WI38 (cell line): ENCODE measurements around the gene ZNF280C.

ENCODE experiments used
- H3K4me3 ChIP-seq: 2 replicates; pipeline ENCODE4 v1.5.1; 2011; ENCODE audit warnings: low read depth, mild to moderate bottlenecking, control low read depth, low read length
- TF ChIP-seq, protein P1 (sequence below): IDR thresholded peaks from 2 replicates; pipeline ENCODE4 v1.5.1; 2012; ENCODE audit warnings: low read depth, mild to moderate bottlenecking, control low read depth, low read length

The ZNF280C gene

DNA sequence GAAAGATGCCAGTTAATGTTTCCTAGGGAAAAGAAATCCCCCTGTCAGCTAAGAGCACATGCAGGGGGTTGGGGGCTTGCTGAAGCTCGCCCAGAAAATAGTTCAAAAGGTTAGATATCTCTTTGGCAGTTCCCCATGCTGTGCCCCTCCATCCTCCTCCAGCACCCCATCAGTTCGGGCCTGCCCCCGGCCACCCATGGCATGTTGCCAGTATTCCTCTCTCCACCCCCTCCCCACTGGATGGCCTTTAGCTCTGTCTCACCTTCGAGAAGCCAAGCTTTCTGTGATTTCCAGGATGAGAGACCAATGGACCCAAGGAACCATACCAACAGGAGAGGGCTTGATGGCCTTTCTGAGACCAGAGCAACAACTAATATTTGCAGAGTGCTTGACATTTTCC is 91.8 kb downstream of the ZNF280C start:
- H3K4me3 ChIP-seq = no peak overlapping the region
- TF ChIP-seq, protein P1, sequence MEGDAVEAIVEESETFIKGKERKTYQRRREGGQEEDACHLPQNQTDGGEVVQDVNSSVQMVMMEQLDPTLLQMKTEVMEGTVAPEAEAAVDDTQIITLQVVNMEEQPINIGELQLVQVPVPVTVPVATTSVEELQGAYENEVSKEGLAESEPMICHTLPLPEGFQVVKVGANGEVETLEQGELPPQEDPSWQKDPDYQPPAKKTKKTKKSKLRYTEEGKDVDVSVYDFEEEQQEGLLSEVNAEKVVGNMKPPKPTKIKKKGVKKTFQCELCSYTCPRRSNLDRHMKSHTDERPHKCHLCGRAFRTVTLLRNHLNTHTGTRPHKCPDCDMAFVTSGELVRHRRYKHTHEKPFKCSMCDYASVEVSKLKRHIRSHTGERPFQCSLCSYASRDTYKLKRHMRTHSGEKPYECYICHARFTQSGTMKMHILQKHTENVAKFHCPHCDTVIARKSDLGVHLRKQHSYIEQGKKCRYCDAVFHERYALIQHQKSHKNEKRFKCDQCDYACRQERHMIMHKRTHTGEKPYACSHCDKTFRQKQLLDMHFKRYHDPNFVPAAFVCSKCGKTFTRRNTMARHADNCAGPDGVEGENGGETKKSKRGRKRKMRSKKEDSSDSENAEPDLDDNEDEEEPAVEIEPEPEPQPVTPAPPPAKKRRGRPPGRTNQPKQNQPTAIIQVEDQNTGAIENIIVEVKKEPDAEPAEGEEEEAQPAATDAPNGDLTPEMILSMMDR = no peak

DNA sequence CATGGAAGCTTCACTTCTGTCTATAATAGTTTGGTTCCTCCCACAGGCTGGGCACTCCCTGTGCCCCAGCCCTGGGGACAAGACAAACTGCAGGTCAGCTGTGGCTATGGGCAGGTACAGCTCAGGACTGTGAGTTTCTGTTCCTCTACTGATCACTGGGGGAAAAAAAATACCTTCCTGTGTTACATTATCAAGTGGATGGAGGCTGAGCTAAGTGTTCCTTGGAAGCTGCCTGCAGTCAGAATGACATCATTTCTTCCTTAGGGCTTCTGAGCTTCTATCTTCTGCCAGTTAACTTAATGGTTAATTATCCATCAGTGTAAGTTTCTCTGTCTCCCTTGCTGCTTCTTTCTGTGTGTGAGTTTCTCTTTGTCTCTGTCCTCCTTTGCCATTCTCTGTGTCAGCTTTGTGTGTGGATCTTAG is 92.3 kb downstream of the ZNF280C start:
- H3K4me3 ChIP-seq = no peak overlapping the region
- TF ChIP-seq, protein P1 = no peak

DNA sequence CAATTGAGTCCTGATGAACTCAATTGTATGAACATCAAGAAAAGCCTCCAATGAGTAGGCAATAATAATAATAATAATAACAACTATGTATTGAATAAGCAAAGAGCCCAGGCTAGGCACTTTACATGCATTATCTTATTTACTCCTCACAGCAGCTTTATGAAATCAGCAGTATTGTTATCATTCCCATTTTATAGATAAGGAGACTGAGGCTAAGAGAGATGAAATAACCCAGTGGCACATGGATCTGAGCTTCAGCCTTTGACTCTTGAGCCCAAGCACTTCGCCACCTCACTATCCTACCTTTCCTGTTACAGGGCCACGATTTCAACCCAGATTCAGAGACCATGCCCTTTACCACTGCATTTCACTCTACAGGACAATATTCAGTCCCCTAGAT is 93.8 kb downstream of the ZNF280C start:
- H3K4me3 ChIP-seq = no peak overlapping the region
- TF ChIP-seq, protein P1 = no peak

DNA sequence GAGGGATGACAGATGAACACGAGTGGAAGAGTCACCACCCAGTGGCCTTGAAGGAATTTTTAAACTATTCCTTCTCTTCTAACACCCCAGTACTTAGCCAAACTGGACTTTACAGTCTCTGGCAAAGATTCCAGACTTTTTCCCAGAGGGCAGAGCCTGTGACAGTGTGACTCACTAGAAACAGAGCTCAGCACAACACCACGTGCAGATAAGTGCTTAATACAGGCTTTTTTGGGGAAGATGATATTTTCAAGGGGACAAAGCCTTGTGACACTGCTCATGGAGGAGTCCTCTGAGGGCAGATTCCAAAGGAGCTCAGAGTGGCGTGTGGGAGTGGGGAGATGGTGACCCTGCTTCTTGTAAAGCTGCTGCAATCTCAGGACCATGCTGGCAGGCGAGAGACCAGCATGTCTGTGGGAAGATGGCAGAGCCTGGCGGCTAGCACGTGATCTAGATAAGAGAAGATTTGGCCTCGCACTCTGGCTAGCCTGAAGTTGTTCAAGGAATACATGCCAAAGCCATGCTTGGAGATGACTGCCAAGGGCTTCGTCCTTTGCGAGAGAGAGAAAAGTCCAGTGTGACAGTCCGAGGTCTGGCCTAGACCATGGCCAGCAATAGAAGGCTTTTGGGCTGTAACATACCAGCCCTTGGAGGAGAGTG is 94.5 kb downstream of the ZNF280C start:
- TF ChIP-seq, protein P1 = no peak
- no peak overlapping the region for H3K4me3 ChIP-seq

DNA sequence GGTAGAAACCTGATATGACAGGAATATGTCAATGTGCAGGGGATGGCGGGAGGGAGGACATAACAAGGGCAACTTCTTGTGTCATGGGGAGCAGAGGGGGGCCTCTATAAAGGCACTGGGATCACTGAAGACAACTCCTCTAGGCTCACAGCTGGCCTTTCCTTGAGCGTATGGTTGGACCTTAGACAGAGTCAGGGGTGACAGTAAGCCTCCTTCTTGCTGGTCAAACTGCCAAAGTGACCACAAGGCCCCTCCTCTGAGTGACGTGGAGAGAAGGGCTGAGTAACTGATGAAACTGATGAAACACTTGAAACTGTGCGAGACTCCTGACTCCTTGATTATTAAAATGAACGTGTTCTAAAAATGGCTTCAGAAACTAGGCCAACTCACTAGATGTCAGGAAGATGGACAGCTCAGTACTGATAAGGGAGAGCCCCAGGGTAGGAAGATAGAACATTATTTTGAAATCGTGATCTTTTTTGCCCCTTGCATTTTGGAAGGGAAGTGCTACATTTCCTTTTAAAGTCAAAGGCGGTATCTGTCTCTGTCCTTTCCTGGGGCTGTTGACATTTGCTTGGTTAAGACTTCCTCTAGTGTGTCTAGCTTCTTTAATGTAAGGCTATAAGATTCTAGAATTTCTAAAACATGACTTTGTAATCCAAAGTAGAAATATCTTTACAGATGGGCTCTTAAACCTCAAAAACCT is 95.4 kb downstream of the ZNF280C start:
- TF ChIP-seq, protein P1 = no peak
- peak overlapping the region; percentile 12; the same call in 1 of the 2 replicates for H3K4me3 ChIP-seq

DNA sequence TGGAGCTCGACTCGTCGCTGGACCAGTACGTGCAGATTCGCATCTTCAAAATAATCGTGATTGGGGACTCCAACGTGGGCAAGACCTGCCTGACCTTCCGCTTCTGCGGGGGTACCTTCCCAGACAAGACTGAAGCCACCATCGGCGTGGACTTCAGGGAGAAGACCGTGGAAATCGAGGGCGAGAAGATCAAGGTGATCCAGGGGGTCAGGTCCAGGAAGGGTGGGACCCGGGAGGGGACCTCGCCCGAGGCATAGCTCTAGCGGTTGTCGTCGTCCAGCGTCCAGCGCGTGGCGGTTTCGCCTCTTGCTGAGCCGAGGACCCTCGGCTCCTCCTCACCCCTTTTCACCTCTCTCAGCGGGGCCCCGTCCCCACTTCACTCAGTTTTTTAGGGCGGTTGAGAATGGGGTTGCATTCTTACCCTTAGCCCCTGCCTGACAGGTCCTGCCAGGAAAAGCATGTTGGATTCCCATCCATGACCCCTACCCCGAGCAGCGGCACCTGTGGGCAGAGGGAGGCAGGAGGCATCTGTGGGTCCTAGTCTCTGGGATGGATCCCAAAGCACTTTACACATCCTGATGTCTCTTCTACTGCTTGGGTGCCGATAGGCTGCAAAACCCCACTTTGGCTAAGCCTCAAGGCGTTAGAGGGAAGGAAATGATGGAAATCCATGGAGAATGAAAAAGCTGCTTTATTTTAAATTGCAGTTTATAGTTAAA is 96.4 kb downstream of the ZNF280C start:
- TF ChIP-seq, protein P1 = no peak
- H3K4me3 ChIP-seq = peak overlapping the region; percentile 50
